Neural cell (in vitro differentiated cells): ENCODE data around the gene SDF4. TPM values are rescaled to one million over a fixed set of nuclear protein-coding genes. Genes with fewer than 3 reads are reported as not detected.

Experiments
- H2AFZ ChIP-seq: fragments of 200-600, 300-800 bp; sonication (generic), shearing (Covaris generic); 2 replicates; pipeline ENCODE4 v1.6.0; 2014; ENCODE audit warnings: low read depth, mild to moderate bottlenecking, antibody characterized with exemption, low read length, moderate library complexity
- H3F3A ChIP-seq: fragments of 200-600 bp; shearing (Covaris generic); 2 replicates; pipeline ENCODE4 v1.6.1; 2016; ENCODE audit warnings: mild to moderate bottlenecking, moderate library complexity, mixed read lengths, antibody characterized with exemption, low read length; ENCODE audit not compliant: insufficient read depth, poor library complexity, severe bottlenecking
- H3K27ac ChIP-seq: fragments of 200-600, 300-800 bp; sonication (generic), shearing (Covaris generic); 2 replicates; pipeline ENCODE4 v1.5.1; 2014; ENCODE audit warnings: mild to moderate bottlenecking, low read length, moderate library complexity
- H3K27me3 ChIP-seq: fragments of 300-800, 200-600 bp; sonication (generic), shearing (Covaris generic); 2 replicates; pipeline ENCODE4 v1.6.0; 2014; ENCODE audit warnings: mild to moderate bottlenecking, low read depth, low read length, moderate library complexity; ENCODE audit not compliant: insufficient read depth
- H3K36me3 ChIP-seq: fragments of 300-800, 200-600 bp; sonication (generic), shearing (Covaris generic); 2 replicates; pipeline ENCODE4 v1.5.1; 2014; ENCODE audit warnings: mild to moderate bottlenecking, antibody characterized with exemption, low read length, moderate library complexity; ENCODE audit not compliant: insufficient read depth
- H3K4me2 ChIP-seq: fragments of 300-800, 200-600 bp; sonication (generic), shearing (Covaris generic); 2 replicates; pipeline ENCODE4 v1.6.0; 2014; ENCODE audit warnings: mild to moderate bottlenecking, low read length
- H3K4me3 ChIP-seq: fragments of 300-800, 200-600 bp; sonication (generic), shearing (Covaris generic); 2 replicates; pipeline ENCODE4 v1.5.1; 2014; ENCODE audit warnings: mild to moderate bottlenecking, low read length, moderate library complexity
- H3K79me2 ChIP-seq: fragments of 200-600 bp; shearing (Covaris generic); replicated peaks from 2 replicates; pipeline ENCODE4 v1.6.0; 2014; ENCODE audit warnings: mild to moderate bottlenecking, low read length, moderate library complexity; ENCODE audit not compliant: insufficient read depth
- H3K9ac ChIP-seq: fragments of 300-800, 200-600 bp; sonication (generic), shearing (Covaris generic); 2 replicates; pipeline ENCODE4 v1.6.1; 2016; ENCODE audit warnings: mild to moderate bottlenecking, low read length, mixed read lengths
- H3K9me2 ChIP-seq: fragments of 200-600 bp; shearing (Covaris generic); 2 replicates; pipeline ENCODE4 v1.6.1; 2016; ENCODE audit warnings: mild to moderate bottlenecking, low read length, mixed read lengths; ENCODE audit not compliant: insufficient read depth
- H3K9me3 ChIP-seq: fragments of 200-600, 300-800 bp; sonication (generic), shearing (Covaris generic); 2 replicates; pipeline ENCODE4 v1.6.1; 2016; ENCODE audit warnings: mild to moderate bottlenecking, mixed run types, low read length, moderate library complexity, mixed read lengths
- H4K20me1 ChIP-seq: fragments of 200-600 bp; shearing (Covaris generic); 2 replicates; pipeline ENCODE4 v1.6.1; 2016; ENCODE audit warnings: mild to moderate bottlenecking, mixed run types; ENCODE audit not compliant: insufficient read depth
- CTCF ChIP-seq: fragments of 450-650 bp; IDR thresholded peaks from 2 replicates; pipeline ENCODE4 v1.5.1; 2014; ENCODE audit warnings: antibody characterized with exemption, mild to moderate bottlenecking, moderate library complexity; ENCODE audit not compliant: poor library complexity, severe bottlenecking
- EP300 ChIP-seq: fragments of 450-650 bp; conservative IDR thresholded peaks from 2 replicates; pipeline ENCODE4 v1.6.1; 2014; ENCODE audit warnings: antibody characterized with exemption, mild to moderate bottlenecking, moderate library complexity; ENCODE audit not compliant: poor library complexity, severe bottlenecking
- EZH2 ChIP-seq: fragments of 200-600, 300-800 bp; shearing (Covaris generic), sonication (generic); IDR thresholded peaks from 2 replicates; pipeline ENCODE4 v1.6.1; 2014; ENCODE audit warnings: antibody characterized with exemption, low read length, borderline replicate concordance, mild to moderate bottlenecking; ENCODE audit not compliant: insufficient read depth, poor library complexity, severe bottlenecking
- MXI1 ChIP-seq: fragments of 450-650 bp; conservative IDR thresholded peaks from 2 replicates; pipeline ENCODE4 v1.6.1; 2014; ENCODE audit warnings: antibody characterized with exemption, mild to moderate bottlenecking; ENCODE audit not compliant: poor library complexity, severe bottlenecking
- POLR2AphosphoS5 ChIP-seq: IDR thresholded peaks from 2 replicates; pipeline ENCODE4 v1.6.1; 2012
- RAD21 ChIP-seq: fragments of 450-650 bp; conservative IDR thresholded peaks from 2 replicates; pipeline ENCODE4 v1.6.1; 2014; ENCODE audit warnings: antibody characterized with exemption, mild to moderate bottlenecking, moderate library complexity
- SMC3 ChIP-seq: fragments of 450-650 bp; conservative IDR thresholded peaks from 2 replicates; pipeline ENCODE4 v1.6.1; 2014; ENCODE audit warnings: antibody characterized with exemption, mild to moderate bottlenecking, moderate library complexity; ENCODE audit not compliant: poor library complexity
- TAF1 ChIP-seq: IDR thresholded peaks from 2 replicates; pipeline ENCODE4 v1.6.1; 2012; ENCODE audit warnings: low read depth
- polyA plus RNA-seq: library from polyadenylated mRNA; depleted of rRNA; stranded (reverse); fragments of >200 nt; gene quantifications from 2 replicates; pipeline ENCODE4 v1.2.3, GENCODE V29; 2014
- TF ChIP-seq, protein P1 (sequence below): IDR thresholded peaks from 2 replicates; pipeline ENCODE4 v1.6.1; 2012; ENCODE audit warnings: borderline replicate concordance

The SDF4 gene
- polyA plus RNA-seq, 1 donor from 2014 or later, result 91.2 TPM

- Histone ChIP-seq H3K36me3 (no peaks in the 10 kb centered on the region), H3K27ac (no peak overlapping the region), H3K9me2 (no peaks in the 10 kb centered on the region), H3F3A (no peaks in the 10 kb centered on the region), H3K9me3 (no peaks in the 10 kb centered on the region), H2AFZ (no peak overlapping the region), H3K9ac (no peak overlapping the region), H4K20me1 (no peaks in the 10 kb centered on the region), H3K4me2 (no peak overlapping the region), H3K79me2 (no peaks in the 10 kb centered on the region), H3K4me3 (no peak overlapping the region), H3K27me3 (peaks cover 3% of the 10 kb centered on the region)
- no peak for TF ChIP-seq POLR2AphosphoS5
Observed at GRCh38 chr1:1243807-1244191, 12.0 kb upstream of the SDF4 start.

DNA sequence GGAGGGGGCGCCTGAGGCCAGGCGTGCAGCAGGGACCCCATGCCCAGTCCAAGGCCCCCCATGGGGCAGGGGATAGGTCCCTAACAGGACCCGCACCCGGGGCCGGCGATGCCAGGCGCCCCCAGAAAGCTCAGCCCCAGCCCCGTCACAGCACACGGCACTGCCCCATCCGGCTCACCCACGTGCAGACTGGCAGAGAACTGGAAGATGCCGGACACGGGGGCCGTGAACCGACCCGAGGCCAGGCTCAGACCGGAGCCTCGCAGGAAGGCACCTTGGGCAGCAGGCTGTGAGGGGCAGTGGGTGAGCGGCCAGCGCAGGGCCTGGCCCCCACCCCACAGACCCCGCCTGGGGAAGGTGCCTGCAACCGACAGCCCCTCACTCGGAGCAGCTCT lies 11.5 kb upstream of the SDF4 start:
- Histone ChIP-seq H3K27me3 (peaks cover 3% of the 10 kb centered on the region), H3K4me3 (no peak overlapping the region), H3K9ac (no peak overlapping the region)

More for the DNA sequence above, 11.5 kb upstream of the SDF4 start:
- no peaks in the 10 kb centered on the region for H3K9me2 ChIP-seq
- no peaks in the 10 kb centered on the region for H4K20me1 ChIP-seq
- H3K9me3 ChIP-seq, result no peaks in the 10 kb centered on the region
- no peak overlapping the region for H3K27ac ChIP-seq
- H3K4me2 ChIP-seq, result no peak overlapping the region
- no peaks in the 10 kb centered on the region for H3F3A ChIP-seq
- no peaks in the 10 kb centered on the region for H3K79me2 ChIP-seq
- H2AFZ ChIP-seq, result no peak overlapping the region
- no peaks in the 10 kb centered on the region for H3K36me3 ChIP-seq
- no peak for TF ChIP-seq SMC3
- TF ChIP-seq MXI1, result no peak
- no peak for TF ChIP-seq CTCF
- no peak for TF ChIP-seq POLR2AphosphoS5
- no peak for TF ChIP-seq RAD21
- no peak for TF ChIP-seq EZH2
- no peak for TF ChIP-seq TAF1
- no peak for TF ChIP-seq EP300
- TF ChIP-seq, protein P1, sequence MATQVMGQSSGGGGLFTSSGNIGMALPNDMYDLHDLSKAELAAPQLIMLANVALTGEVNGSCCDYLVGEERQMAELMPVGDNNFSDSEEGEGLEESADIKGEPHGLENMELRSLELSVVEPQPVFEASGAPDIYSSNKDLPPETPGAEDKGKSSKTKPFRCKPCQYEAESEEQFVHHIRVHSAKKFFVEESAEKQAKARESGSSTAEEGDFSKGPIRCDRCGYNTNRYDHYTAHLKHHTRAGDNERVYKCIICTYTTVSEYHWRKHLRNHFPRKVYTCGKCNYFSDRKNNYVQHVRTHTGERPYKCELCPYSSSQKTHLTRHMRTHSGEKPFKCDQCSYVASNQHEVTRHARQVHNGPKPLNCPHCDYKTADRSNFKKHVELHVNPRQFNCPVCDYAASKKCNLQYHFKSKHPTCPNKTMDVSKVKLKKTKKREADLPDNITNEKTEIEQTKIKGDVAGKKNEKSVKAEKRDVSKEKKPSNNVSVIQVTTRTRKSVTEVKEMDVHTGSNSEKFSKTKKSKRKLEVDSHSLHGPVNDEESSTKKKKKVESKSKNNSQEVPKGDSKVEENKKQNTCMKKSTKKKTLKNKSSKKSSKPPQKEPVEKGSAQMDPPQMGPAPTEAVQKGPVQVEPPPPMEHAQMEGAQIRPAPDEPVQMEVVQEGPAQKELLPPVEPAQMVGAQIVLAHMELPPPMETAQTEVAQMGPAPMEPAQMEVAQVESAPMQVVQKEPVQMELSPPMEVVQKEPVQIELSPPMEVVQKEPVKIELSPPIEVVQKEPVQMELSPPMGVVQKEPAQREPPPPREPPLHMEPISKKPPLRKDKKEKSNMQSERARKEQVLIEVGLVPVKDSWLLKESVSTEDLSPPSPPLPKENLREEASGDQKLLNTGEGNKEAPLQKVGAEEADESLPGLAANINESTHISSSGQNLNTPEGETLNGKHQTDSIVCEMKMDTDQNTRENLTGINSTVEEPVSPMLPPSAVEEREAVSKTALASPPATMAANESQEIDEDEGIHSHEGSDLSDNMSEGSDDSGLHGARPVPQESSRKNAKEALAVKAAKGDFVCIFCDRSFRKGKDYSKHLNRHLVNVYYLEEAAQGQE, result no peak
